Lower leg skin (tissue), 4 donors: ENCODE results near the gene SLK. TPM values are rescaled to one million over a fixed set of nuclear protein-coding genes. Genes with fewer than 3 reads are reported as not detected.

Experiments used
- DNase-seq, 2 donors: peaks; one replicate each; pipeline ENCODE4 v3.0.0-alpha.2; 2019; ENCODE audit warnings: low spot score in 2 of 2
- H3K4me3 ChIP-seq: fragments of 200-600 bp; sonication (generic); 2 replicates; pipeline ENCODE4 v1.5.1; 2017; ENCODE audit warnings: mild to moderate bottlenecking, low read depth; ENCODE audit not compliant: poor library complexity, severe bottlenecking
- POLR2A ChIP-seq, 2 donors: fragments of 450-650 bp; IDR thresholded peaks; one replicate each; pipeline ENCODE4 v1.6.1; 2016 to 2017; ENCODE audit warnings: antibody characterized with exemption in 2 of 2, mild to moderate bottlenecking in 1 of 2, moderate library complexity in 1 of 2
- WGBS, 2 donors: methylation state at CpG; one replicate each; pipeline ENCODE4 v1.1.5; 2018; 5-methylcytosine and 5-hydroxymethylcytosine counted together
- intact Hi-C: fragments of 100-400 bp; cut with DNase I; formaldehyde crosslinking; loops from one replicate; pipeline ENCODE4 v1.15.0; 2023; ENCODE audit warnings: low total_unique reads
- total RNA-seq, 4 donors: library from RNA; depleted of rRNA; stranded (reverse); fragments of >200 nt; gene quantifications; one replicate each; pipeline ENCODE4 v1.1.0, GENCODE V29; 2016
- TF ChIP-seq, protein P1 (sequence below), 3 donors: fragments of 450-650 bp; IDR thresholded peaks; one replicate each; pipeline ENCODE4 v1.5.1; 2016; ENCODE audit warnings: antibody characterized with exemption in 3 of 3, mild to moderate bottlenecking in 3 of 3, moderate library complexity in 2 of 3

The SLK gene
- total RNA-seq, 4 donors from 2014 or later: 49.2 to 68.6 (median 51.7) TPM

DNA sequence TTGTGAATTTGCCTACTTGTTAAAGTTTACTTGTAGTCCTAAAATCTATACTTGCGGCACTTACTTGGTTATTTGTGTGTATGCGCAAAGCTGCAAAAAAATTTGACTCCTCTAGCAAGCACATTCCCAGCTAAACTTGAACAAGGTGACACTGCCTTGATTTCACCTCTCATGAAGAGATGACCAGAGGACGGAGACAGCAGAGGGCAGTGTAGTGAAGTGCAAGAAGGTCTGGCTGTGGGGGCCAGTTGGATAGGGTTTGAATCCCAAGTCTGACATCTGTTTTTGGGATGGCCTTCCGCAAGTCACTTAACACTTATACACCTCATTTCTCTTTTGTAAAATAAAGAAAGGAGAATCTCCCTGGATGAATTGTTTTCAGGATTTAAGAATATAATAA lies 15.7 kb downstream of the SLK start:
- no peak for DNase-seq
- intact Hi-C loops: no loop called here
- no peak overlapping the region for H3K4me3 ChIP-seq
- WGBS, 2 donors: 95% methylated on average over 4 of the region's 4 CpGs
- TF ChIP-seq, protein P1, sequence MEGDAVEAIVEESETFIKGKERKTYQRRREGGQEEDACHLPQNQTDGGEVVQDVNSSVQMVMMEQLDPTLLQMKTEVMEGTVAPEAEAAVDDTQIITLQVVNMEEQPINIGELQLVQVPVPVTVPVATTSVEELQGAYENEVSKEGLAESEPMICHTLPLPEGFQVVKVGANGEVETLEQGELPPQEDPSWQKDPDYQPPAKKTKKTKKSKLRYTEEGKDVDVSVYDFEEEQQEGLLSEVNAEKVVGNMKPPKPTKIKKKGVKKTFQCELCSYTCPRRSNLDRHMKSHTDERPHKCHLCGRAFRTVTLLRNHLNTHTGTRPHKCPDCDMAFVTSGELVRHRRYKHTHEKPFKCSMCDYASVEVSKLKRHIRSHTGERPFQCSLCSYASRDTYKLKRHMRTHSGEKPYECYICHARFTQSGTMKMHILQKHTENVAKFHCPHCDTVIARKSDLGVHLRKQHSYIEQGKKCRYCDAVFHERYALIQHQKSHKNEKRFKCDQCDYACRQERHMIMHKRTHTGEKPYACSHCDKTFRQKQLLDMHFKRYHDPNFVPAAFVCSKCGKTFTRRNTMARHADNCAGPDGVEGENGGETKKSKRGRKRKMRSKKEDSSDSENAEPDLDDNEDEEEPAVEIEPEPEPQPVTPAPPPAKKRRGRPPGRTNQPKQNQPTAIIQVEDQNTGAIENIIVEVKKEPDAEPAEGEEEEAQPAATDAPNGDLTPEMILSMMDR (IDR thresholded peaks at IDR 0.05): no peak
- no peak for TF ChIP-seq POLR2A (IDR thresholded peaks at IDR 0.05)

DNA sequence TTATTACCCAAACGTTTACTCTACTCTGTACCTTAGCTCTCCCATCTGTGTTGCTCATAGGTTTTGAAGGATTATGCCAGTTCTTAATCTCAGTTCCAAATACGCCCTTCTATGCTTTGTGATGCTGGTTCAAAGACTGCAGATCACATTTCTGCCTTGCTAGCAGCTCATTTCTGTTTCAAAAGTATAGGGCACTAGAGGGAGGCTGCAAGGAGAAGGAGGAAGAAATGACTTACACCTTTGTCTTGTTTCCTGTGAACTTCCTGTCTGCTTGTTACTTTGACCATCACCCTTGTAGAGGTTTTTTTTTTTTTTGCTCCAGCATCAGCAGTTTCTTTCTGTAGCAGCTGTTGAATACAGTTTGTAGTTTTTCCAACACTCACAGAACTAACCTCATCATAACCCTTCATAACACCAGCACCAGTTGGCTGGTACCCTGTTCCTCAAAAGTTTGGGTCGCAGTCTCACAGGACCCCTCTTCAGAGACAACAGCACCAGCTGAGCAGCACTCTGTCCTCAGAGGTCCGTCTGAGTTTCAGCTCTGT lies 16.5 kb downstream of the SLK start:
- DNase-seq: no peak
- no peak overlapping the region for H3K4me3 ChIP-seq
- no peak for TF ChIP-seq POLR2A (IDR thresholded peaks at IDR 0.05)
- TF ChIP-seq, protein P1 (IDR thresholded peaks at IDR 0.05): no peak
- intact Hi-C loops: no loop called here
- 40 to 49% methylated on average over 4 of the region's 4 CpGs for WGBS, 2 donors

- no peak for TF ChIP-seq POLR2A (IDR thresholded peaks at IDR 0.05)
- TF ChIP-seq, protein P1 (IDR thresholded peaks at IDR 0.05): no peak
Measured at GRCh38 chr10:103985726-103986125, 18.8 kb downstream of the SLK start.

GRCh38 chr10:103986360-103986759 lies 19.4 kb downstream of the SLK start:
- no peak for DNase-seq
- intact Hi-C loops: no loop called here
- TF ChIP-seq POLR2A (IDR thresholded peaks at IDR 0.05): no peak
- TF ChIP-seq, protein P1 (IDR thresholded peaks at IDR 0.05): no peak
- 80 to 91% methylated on average over 7 of the region's 7 CpGs for WGBS, 2 donors
- H3K4me3 ChIP-seq: no peak overlapping the region

More at GRCh38 chr10:103985726-103986125, 18.8 kb downstream of the SLK start:
- no peak overlapping the region for H3K4me3 ChIP-seq
- intact Hi-C loops: no loop called here
- DNase-seq: no peak

DNA sequence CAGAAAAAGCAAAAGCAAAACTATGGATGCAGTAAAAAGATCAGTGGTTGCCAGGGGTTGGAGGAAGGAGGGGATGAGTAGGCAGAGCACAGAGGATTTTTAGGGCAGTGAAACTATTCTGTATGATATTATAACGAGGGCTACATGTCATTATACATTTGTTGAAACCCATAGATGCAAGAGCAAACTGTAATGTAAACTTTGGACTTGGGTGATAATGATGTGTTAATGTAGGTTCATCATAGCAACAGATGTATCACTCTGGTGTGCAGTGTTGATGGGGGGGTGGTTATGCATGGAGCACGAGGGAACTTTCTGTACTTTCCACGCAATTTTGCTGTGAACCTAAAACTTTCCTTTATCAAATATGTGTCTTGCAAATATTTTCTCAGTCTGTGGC lies 23.2 kb downstream of the SLK start:
- no peak for DNase-seq
- 75 to 76% methylated on average over 3 of the region's 3 CpGs for WGBS, 2 donors
- no peak overlapping the region for H3K4me3 ChIP-seq
- intact Hi-C loops: no loop called here
- TF ChIP-seq, protein P1 (IDR thresholded peaks at IDR 0.05): no peak
- TF ChIP-seq POLR2A (IDR thresholded peaks at IDR 0.05): no peak

DNA sequence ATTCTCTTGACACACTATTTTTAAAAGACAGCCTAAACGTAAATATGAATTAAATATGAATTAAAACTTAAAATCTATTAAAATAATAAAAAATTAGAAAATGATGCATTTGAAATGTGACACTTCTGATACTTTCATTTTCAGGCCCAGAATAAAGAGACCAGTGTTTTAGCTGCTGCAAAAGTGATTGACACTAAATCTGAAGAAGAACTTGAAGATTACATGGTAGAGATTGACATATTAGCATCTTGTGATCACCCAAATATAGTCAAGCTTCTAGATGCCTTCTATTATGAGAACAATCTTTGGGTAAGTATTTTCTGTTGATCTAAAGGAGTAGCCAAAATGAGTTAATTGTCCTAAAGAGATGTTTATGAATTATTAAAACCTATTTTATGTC lies 23.6 kb downstream of the SLK start:
- 81% methylated on average over 1 of the region's 1 CpG for WGBS, 2 donors
- H3K4me3 ChIP-seq: no peak overlapping the region
- DNase-seq: no peak
- intact Hi-C loops: no loop called here
- TF ChIP-seq, protein P1 (IDR thresholded peaks at IDR 0.05): no peak
- TF ChIP-seq POLR2A (IDR thresholded peaks at IDR 0.05): no peak
